Effector memory CD4-positive, alpha-beta T cell (primary cell): ENCODE measurements around the gene IL18RAP.

Source experiments
- DNase-seq, 3 donors: peaks; one replicate each; pipeline ENCODE4 v3.0.0-alpha.2; 2020
- H3K27ac ChIP-seq: 2 replicates; pipeline ENCODE4 v1.7.0; 2013; ENCODE audit warnings: mild to moderate bottlenecking, low read length, moderate library complexity; ENCODE audit not compliant: insufficient read depth, poor library complexity, severe bottlenecking
- H3K27me3 ChIP-seq: replicated peaks from 2 replicates; pipeline ENCODE4 v1.7.0; 2013; ENCODE audit warnings: mild to moderate bottlenecking, low read length; ENCODE audit not compliant: insufficient read depth, control insufficient read depth, poor library complexity, severe bottlenecking
- H3K36me3 ChIP-seq: 2 replicates; pipeline ENCODE4 v1.7.0; 2013; ENCODE audit warnings: mild to moderate bottlenecking, low read length, moderate library complexity; ENCODE audit not compliant: control insufficient read depth, insufficient read depth
- H3K4me1 ChIP-seq: 2 replicates; pipeline ENCODE4 v1.7.0; 2013; ENCODE audit warnings: low read length, mild to moderate bottlenecking; ENCODE audit not compliant: control insufficient read depth, insufficient read depth, poor library complexity, severe bottlenecking
- H3K4me3 ChIP-seq: 2 replicates; pipeline ENCODE4 v1.7.0; 2013; ENCODE audit warnings: low read length, low read depth, mild to moderate bottlenecking; ENCODE audit not compliant: insufficient read depth, poor library complexity, severe bottlenecking
- H3K9me3 ChIP-seq: 2 replicates; pipeline ENCODE4 v1.7.0; 2013; ENCODE audit warnings: mild to moderate bottlenecking, low read length, moderate library complexity; ENCODE audit not compliant: control insufficient read depth
- total RNA-seq, 3 donors: gene quantifications; one replicate each; lab custom pipeline; 2026; lab: John Stamatoyannopoulos, UW

The IL18RAP gene, protein sequence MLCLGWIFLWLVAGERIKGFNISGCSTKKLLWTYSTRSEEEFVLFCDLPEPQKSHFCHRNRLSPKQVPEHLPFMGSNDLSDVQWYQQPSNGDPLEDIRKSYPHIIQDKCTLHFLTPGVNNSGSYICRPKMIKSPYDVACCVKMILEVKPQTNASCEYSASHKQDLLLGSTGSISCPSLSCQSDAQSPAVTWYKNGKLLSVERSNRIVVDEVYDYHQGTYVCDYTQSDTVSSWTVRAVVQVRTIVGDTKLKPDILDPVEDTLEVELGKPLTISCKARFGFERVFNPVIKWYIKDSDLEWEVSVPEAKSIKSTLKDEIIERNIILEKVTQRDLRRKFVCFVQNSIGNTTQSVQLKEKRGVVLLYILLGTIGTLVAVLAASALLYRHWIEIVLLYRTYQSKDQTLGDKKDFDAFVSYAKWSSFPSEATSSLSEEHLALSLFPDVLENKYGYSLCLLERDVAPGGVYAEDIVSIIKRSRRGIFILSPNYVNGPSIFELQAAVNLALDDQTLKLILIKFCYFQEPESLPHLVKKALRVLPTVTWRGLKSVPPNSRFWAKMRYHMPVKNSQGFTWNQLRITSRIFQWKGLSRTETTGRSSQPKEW
- 17.5 to 116 (median 31.2) reads per million in 3 donors for total RNA-seq

DNA sequence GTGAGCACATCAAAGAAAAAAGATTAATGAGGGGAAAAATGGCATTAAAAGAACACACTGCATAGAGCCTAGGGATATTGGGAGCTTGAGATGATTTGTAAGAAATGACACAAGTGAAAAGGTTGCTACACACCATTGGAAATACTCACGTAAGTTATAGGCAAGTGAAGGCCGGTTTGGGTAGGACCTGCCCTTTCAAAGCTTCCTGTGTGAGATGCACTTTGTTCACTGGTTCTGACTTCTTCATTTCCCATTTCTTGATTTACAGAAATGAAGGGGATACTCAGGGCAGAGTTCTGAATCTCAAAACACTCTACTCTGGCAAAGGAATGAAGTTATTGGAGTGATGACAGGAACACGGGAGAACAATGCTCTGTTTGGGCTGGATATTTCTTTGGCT, at the start of gene IL18RAP:
Gene IL18RAP, plus strand, starts transcription at position 251 of the 400 bp plus-strand sequence. Its CDS starts 118 bp downstream, at position 369.
- H3K27me3 ChIP-seq = no peaks in the 10 kb centered on the region
- no peak within 1 kb of the TSS for H3K4me3 ChIP-seq
- no peaks in the 10 kb centered on the region for H3K9me3 ChIP-seq
- DNase-seq = no peak
- H3K36me3 ChIP-seq = no peaks in the 10 kb centered on the region
- peaks cover 4% of the 10 kb centered on the region for H3K4me1 ChIP-seq
- H3K27ac ChIP-seq = no peak within 1 kb of the TSS

- Histone ChIP-seq H3K4me1 (no peaks in the 10 kb centered on the region), H3K27me3 (no peaks in the 10 kb centered on the region), H3K36me3 (no peaks in the 10 kb centered on the region), H3K4me3 (no peak overlapping the region), H3K9me3 (no peaks in the 10 kb centered on the region), H3K27ac (no peak overlapping the region)
- no peak for DNase-seq
Observed at GRCh38 chr2:102376052-102376591, 46.8 kb upstream of the IL18RAP start.

DNA sequence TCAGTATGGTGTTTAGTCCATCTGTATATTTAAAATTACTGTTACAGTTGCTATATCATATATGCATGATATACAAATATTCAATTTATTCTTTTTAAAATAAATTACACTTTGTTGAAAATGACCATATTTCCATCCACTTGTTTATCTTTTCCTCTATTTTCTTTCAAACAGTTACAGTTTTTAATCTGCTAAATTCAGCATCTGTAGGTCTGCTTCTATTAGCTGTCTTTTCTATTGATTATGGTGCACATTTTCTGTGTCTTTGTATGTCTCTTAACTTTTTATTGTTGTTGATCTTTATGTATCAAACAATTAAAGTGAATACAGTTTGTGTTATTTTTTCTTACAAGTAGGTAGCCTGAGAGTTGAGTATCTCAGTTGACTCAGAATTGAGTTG, 39.2 kb upstream of the IL18RAP start:
- H3K27me3 ChIP-seq = no peaks in the 10 kb centered on the region
- no peak overlapping the region for H3K4me3 ChIP-seq
- H3K4me1 ChIP-seq = no peaks in the 10 kb centered on the region
- no peak overlapping the region for H3K27ac ChIP-seq
- DNase-seq = no peak
- H3K36me3 ChIP-seq = no peaks in the 10 kb centered on the region
- no peaks in the 10 kb centered on the region for H3K9me3 ChIP-seq

DNA sequence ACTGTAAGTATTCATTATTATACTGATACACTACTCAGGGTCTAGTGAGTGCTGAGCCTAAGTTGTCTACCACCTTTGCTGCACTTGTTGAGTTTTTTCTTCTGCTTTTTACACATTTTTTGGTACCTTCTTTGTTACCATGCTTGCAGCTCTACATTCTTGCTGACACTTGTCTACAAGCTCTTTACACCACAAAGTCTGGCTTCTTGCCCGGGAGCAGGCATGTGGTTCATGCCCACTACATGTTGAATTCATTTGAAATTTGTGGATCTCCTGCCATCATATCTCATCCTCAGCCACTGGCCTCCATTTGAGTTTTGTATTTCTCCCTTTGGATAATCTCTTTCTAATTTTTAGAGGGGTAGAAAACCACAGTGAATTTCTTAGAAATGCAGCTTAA, 37.4 kb upstream of the IL18RAP start:
- H3K27me3 ChIP-seq = no peaks in the 10 kb centered on the region
- H3K9me3 ChIP-seq = no peaks in the 10 kb centered on the region
- H3K36me3 ChIP-seq = no peaks in the 10 kb centered on the region
- DNase-seq = no peak
- H3K4me1 ChIP-seq = no peaks in the 10 kb centered on the region
- H3K4me3 ChIP-seq = no peak overlapping the region
- no peak overlapping the region for H3K27ac ChIP-seq

DNA sequence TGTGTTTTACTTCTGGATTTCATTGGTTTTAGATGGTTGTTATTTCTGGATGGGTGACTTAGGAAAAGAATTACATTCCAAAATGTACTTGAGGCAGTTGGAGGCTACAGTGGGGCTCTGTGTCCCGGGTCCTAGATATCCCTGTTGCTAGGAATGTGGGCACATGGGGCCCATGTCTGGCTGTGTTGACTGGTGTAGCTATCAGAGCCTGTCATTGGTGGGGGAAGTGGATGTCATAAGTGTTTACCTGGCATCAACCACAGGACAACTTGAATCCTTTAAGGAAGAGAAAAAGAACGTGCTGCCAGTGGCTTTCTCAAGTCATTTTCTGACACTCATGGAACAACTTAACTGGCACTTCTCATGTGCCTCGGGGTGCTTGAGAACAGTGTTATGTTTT, 37.0 kb upstream of the IL18RAP start:
- peaks cover 3% of the 10 kb centered on the region for H3K4me1 ChIP-seq
- no peaks in the 10 kb centered on the region for H3K27me3 ChIP-seq
- no peak overlapping the region for H3K4me3 ChIP-seq
- no peaks in the 10 kb centered on the region for H3K36me3 ChIP-seq
- no peak overlapping the region for H3K27ac ChIP-seq
- no peaks in the 10 kb centered on the region for H3K9me3 ChIP-seq
- DNase-seq = no peak

DNA sequence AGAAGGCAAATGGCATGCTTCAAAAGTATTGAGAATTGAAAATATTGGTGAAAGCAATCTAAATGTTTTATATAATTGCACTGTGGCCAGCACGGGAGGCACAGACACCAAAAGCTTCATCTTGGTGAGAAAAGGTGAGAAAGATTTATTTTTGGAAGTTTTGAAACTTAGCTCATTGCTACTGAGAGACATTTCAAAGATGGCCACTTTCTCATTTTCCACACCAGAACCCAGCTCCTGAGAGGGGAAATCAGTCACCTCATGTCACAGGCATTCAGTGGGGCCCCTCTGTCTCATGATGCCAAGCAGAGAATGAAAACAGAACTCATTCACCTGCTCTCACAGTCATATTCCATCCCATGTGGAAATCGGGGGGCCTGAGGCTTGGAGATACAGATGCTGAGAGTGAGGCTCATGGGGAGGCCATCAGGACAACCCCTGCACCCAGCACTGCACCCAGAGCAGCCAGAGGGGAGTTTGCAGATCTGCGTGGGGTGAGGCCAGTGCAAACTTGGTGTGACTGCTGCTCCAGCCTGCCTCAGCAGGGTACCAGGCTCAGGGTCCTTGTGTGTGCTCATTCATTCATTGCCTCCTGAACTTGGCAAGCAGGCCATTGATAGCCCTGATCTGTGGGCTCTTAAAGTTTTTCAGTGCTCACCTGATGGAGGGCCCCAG, 36.0 kb upstream of the IL18RAP start:
- Histone ChIP-seq H3K27me3 (no peaks in the 10 kb centered on the region), H3K9me3 (no peaks in the 10 kb centered on the region), H3K4me3 (no peak overlapping the region), H3K4me1 (peaks cover 11% of the 10 kb centered on the region), H3K27ac (no peak overlapping the region), H3K36me3 (no peaks in the 10 kb centered on the region)
- no peak for DNase-seq

DNA sequence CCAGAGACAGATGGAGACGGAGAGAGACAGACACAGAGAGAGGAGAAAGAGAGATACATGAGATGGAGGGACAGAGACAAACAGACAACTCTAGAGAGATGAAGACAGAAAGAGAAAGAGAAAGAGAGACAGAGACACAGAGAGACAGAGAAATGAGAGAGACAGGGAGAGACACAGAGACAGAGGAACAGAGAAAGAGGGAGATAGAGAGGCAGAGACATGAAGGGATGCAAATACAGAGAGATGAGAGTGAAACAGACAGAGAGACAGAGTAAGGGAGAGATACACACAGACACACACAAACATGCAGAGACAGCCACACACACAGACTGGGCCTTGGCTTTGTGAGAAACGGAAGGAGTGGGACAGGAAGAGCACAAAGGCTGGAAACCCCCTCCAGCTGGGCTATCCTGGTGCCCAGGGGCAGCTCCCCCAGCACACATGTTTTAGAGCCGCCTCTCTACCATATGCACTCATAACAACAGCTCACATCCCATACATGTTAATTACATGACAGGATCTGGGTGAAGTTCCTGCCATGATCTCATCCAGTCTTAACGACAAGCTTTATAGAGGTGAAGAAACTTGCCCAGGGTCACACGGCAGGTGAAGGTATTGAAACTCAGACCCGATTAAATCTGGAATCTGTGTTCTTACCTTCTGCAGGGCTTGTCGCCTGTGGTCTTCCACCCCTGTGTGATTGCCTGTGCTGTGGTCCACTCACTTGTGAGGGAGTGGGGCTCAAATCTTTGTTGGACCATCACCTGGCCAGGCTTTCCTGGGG, 35.0 kb upstream of the IL18RAP start:
- Histone ChIP-seq H3K9me3 (no peaks in the 10 kb centered on the region), H3K36me3 (no peaks in the 10 kb centered on the region), H3K27me3 (no peaks in the 10 kb centered on the region), H3K4me1 (peaks cover 11% of the 10 kb centered on the region), H3K4me3 (no peak overlapping the region), H3K27ac (no peak overlapping the region)
- no peak for DNase-seq

- Histone ChIP-seq H3K9me3 (no peaks in the 10 kb centered on the region), H3K4me1 (peaks cover 11% of the 10 kb centered on the region), H3K27ac (no peak overlapping the region), H3K36me3 (no peaks in the 10 kb centered on the region), H3K4me3 (no peak overlapping the region), H3K27me3 (no peaks in the 10 kb centered on the region)
- no peak for DNase-seq
Observed at GRCh38 chr2:102391565-102391964, 31.4 kb upstream of the IL18RAP start.

GRCh38 chr2:102392096-102392495, 30.9 kb upstream of the IL18RAP start:
- Histone ChIP-seq H3K36me3 (no peaks in the 10 kb centered on the region), H3K27ac (no peak overlapping the region), H3K4me1 (peaks cover 11% of the 10 kb centered on the region), H3K9me3 (no peaks in the 10 kb centered on the region), H3K4me3 (no peak overlapping the region), H3K27me3 (no peaks in the 10 kb centered on the region)
- DNase-seq = no peak
